Measurements from ENCODE around the gene SPATS2L. TPM values are rescaled to one million over a fixed set of nuclear protein-coding genes. Genes with fewer than 3 reads are reported as not detected.
A peak's percentile ranks its signal among the peaks of the same experiment; 100 is the strongest.

SPATS2L gene
- polyA plus RNA-seq, 2 of the 4 experiments (the other 2 are of a cell fraction) = 85.2 to 202 TPM

DNA sequence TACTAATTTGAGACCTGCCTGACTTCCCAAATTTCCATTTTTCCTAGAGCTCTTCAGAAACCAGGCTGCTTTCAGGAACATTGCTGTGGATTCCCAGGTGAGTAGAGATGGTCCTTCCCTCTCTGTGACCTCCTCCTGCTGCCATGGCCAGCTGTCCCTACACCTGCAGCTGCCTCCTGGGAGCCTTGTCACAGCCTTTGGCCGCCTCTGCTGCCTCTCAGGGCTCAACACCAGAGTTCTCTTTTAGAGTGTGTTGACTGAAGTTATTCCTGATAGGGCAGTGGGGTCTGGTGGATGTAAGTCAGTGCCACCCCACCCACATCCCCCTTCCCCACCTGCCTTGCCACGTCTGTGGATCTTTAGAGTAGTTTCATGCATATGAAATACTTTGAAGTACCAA is 22.9 kb downstream of the SPATS2L start:
- H3K9me3 ChIP-seq = no peaks in the 10 kb centered on the region
- H3K27ac ChIP-seq = no peak overlapping the region; a peak in 1 of 6 replicates
- POLR2A ChIA-PET = no interaction called here
- DNase-seq (ENCODE audit: low read depth in 1 of 2, low spot score in 1 of 2) = no peak
- no peak; a peak in 1 of 6 replicates for ATAC-seq
- no peak for FAIRE-seq
- WGBS (ENCODE audit: missing lambda C conversion rate) = 96% methylated on average over 2 of the region's 2 CpGs
- H3K4me3 ChIP-seq = no peak overlapping the region
- no peaks in the 10 kb centered on the region for H3K4me1 ChIP-seq
- no peak for TF ChIP-seq CEBPB (IDR thresholded peaks at IDR 0.05)
- TF ChIP-seq FOXS1 (CRISPR knock-in tag; IDR thresholded peaks at IDR 0.05) = no peak
- TF ChIP-seq POLR2A (IDR thresholded peaks at IDR 0.05; ENCODE audit: low read length) = no peak
- no peak for TF ChIP-seq RNF2 (IDR thresholded peaks at IDR 0.05; ENCODE audit: borderline replicate concordance, low read depth)
- TF ChIP-seq TFCP2L1 (CRISPR knock-in tag; IDR thresholded peaks at IDR 0.05) = no peak
- no peak for TF ChIP-seq ZFP36 (IDR thresholded peaks at IDR 0.05; ENCODE audit: borderline replicate concordance, partially characterized antibody)
- TF ChIP-seq ZSCAN20 (CRISPR knock-in tag; IDR thresholded peaks at IDR 0.05) = no peak
- no peak for TF ChIP-seq KDM5A (IDR thresholded peaks at IDR 0.05)
- TF ChIP-seq, protein P1, sequence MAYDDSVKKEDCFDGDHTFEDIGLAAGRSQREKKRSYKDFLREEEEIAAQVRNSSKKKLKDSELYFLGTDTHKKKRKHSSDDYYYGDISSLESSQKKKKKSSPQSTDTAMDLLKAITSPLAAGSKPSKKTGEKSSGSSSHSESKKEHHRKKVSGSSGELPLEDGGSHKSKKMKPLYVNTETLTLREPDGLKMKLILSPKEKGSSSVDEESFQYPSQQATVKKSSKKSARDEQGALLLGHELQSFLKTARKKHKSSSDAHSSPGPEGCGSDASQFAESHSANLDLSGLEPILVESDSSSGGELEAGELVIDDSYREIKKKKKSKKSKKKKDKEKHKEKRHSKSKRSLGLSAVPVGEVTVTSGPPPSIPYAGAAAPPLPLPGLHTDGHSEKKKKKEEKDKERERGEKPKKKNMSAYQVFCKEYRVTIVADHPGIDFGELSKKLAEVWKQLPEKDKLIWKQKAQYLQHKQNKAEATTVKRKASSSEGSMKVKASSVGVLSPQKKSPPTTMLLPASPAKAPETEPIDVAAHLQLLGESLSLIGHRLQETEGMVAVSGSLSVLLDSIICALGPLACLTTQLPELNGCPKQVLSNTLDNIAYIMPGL (CRISPR knock-in tag; IDR thresholded peaks at IDR 0.05; ENCODE audit: borderline replicate concordance) = no peak
- no peak for TF ChIP-seq NFE2L2 (conservative IDR thresholded peaks at IDR 0.05; ENCODE audit: low read length)
- TF ChIP-seq, protein P2, sequence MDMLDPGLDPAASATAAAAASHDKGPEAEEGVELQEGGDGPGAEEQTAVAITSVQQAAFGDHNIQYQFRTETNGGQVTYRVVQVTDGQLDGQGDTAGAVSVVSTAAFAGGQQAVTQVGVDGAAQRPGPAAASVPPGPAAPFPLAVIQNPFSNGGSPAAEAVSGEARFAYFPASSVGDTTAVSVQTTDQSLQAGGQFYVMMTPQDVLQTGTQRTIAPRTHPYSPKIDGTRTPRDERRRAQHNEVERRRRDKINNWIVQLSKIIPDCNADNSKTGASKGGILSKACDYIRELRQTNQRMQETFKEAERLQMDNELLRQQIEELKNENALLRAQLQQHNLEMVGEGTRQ (IDR thresholded peaks at IDR 0.05) = no peak
- TF ChIP-seq HOXB13 (CRISPR knock-in tag; IDR thresholded peaks at IDR 0.05; ENCODE audit: low read depth) = no peak
- TF ChIP-seq RAD21 (conservative IDR thresholded peaks at IDR 0.05 in 1 of 2, IDR thresholded peaks at IDR 0.05 in 1 of 2) = no peak
- TF ChIP-seq EHMT2 (IDR thresholded peaks at IDR 0.05; ENCODE audit: low read depth) = no peak
- TF ChIP-seq ZNF302 (CRISPR knock-in tag; IDR thresholded peaks at IDR 0.05) = no peak
- no peak for TF ChIP-seq FOSL2 (IDR thresholded peaks at IDR 0.05)
- TF ChIP-seq FOSL2 (CRISPR knock-in tag; IDR thresholded peaks at IDR 0.05) = no peak
- TF ChIP-seq BHLHE40 (IDR thresholded peaks at IDR 0.05; ENCODE audit: low read depth, low read length) = no peak
- TF ChIP-seq, protein P3, sequence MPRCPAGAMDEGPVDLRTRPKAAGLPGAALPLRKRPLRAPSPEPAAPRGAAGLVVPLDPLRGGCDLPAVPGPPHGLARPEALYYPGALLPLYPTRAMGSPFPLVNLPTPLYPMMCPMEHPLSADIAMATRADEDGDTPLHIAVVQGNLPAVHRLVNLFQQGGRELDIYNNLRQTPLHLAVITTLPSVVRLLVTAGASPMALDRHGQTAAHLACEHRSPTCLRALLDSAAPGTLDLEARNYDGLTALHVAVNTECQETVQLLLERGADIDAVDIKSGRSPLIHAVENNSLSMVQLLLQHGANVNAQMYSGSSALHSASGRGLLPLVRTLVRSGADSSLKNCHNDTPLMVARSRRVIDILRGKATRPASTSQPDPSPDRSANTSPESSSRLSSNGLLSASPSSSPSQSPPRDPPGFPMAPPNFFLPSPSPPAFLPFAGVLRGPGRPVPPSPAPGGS (IDR thresholded peaks at IDR 0.05) = no peak
- CTCF ChIA-PET = interaction anchor here (1.5 kb wide), 1 partner anchor 8 kb away, joined by 4 read pairs; no protein-coding TSS in a partner anchor
- H3K4me2 ChIP-seq = no peak overlapping the region

DNA sequence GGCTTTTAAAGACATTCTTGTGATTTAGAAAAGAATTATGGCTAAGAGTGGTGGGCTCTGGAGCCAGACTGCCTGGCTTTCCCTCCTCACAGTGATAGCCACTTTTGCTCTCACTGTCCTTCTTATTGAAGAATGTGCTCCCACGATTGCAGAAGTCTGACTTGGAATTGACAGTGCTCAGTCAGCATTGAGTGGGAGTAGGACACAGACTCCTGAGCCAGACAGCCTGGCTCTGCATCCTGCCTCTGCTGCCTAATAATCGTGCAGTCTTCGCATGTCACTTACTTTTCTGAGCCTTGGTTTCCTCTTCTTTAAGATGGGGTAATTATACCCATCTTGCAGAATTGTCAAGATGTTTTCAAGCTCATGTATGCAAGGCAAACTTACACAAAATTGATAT is 23.3 kb downstream of the SPATS2L start:
- Histone ChIP-seq H3K4me3 (no peak overlapping the region), H3K9me3 (no peaks in the 10 kb centered on the region), H3K4me2 (no peak overlapping the region), H3K27ac (peak overlapping the region in 1 of 2 experiments; percentile 12; a peak in 1 of 6 replicates), H3K4me1 (no peaks in the 10 kb centered on the region)
- DNase-seq (ENCODE audit: low read depth in 1 of 2, low spot score in 1 of 2) (no peak), ATAC-seq (no peak), FAIRE-seq (no peak)
- ChIA-PET CTCF (interaction anchor here (1.5 kb wide), 1 partner anchor 8 kb away, joined by 4 read pairs; no protein-coding TSS in a partner anchor), POLR2A (no interaction called here)
- TF ChIP-seq SREBF2 (IDR thresholded peaks at IDR 0.05) = no peak
- TF ChIP-seq GATA3 (IDR thresholded peaks at IDR 0.05; ENCODE audit: borderline replicate concordance) = no peak
- TF ChIP-seq HOXB5 (CRISPR knock-in tag; IDR thresholded peaks at IDR 0.05) = no peak
- TF ChIP-seq, protein P4, sequence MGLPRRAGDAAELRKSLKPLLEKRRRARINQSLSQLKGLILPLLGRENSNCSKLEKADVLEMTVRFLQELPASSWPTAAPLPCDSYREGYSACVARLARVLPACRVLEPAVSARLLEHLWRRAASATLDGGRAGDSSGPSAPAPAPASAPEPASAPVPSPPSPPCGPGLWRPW (IDR thresholded peaks at IDR 0.05) = no peak
- TF ChIP-seq ZSCAN20 (CRISPR knock-in tag; IDR thresholded peaks at IDR 0.05) = no peak
- no peak for TF ChIP-seq HEYL (CRISPR knock-in tag; IDR thresholded peaks at IDR 0.05)
- TF ChIP-seq CEBPB (IDR thresholded peaks at IDR 0.05) = no peak
- TF ChIP-seq, protein P5, sequence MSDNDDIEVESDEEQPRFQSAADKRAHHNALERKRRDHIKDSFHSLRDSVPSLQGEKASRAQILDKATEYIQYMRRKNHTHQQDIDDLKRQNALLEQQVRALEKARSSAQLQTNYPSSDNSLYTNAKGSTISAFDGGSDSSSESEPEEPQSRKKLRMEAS (IDR thresholded peaks at IDR 0.05) = no peak
- TF ChIP-seq TP53 (CRISPR knock-in tag; IDR thresholded peaks at IDR 0.05) = no peak
- TF ChIP-seq RARB (CRISPR knock-in tag; IDR thresholded peaks at IDR 0.05) = no peak
- TF ChIP-seq HOXB13 (CRISPR knock-in tag; IDR thresholded peaks at IDR 0.05; ENCODE audit: low read depth) = no peak
- no peak for TF ChIP-seq NPAS2 (CRISPR knock-in tag; IDR thresholded peaks at IDR 0.05; ENCODE audit: borderline replicate concordance)
- no peak for TF ChIP-seq CHD4 (IDR thresholded peaks at IDR 0.05; ENCODE audit: borderline replicate concordance)
- no peak for TF ChIP-seq HOXA7 (CRISPR knock-in tag; IDR thresholded peaks at IDR 0.05)
- TF ChIP-seq NFE2L2 (conservative IDR thresholded peaks at IDR 0.05; ENCODE audit: low read length) = no peak
- no peak for TF ChIP-seq RCOR1 (IDR thresholded peaks at IDR 0.05; ENCODE audit: low read depth, low read length)
- TF ChIP-seq, protein P6, sequence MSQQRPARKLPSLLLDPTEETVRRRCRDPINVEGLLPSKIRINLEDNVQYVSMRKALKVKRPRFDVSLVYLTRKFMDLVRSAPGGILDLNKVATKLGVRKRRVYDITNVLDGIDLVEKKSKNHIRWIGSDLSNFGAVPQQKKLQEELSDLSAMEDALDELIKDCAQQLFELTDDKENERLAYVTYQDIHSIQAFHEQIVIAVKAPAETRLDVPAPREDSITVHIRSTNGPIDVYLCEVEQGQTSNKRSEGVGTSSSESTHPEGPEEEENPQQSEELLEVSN (IDR thresholded peaks at IDR 0.05; ENCODE audit: borderline replicate concordance, low read depth) = no peak
- no peak for TF ChIP-seq CHD2 (IDR thresholded peaks at IDR 0.05; ENCODE audit: low read length, partially characterized antibody)
- TF ChIP-seq SMC3 (IDR thresholded peaks at IDR 0.05) = no peak
- 78% methylated on average over 3 of the region's 3 CpGs for WGBS (ENCODE audit: missing lambda C conversion rate)

Measured in A549 (cell line).